CD4-positive, alpha-beta T cell treated with Interleukin-1 beta for 1 hour (primary cell): ENCODE measurements around the gene AGBL4.

ENCODE experiments used
- DNase-seq, 2 donors: peaks; one replicate each; pipeline ENCODE4 v3.0.0-alpha.2; 2020 to 2022

Gene AGBL4

DNA sequence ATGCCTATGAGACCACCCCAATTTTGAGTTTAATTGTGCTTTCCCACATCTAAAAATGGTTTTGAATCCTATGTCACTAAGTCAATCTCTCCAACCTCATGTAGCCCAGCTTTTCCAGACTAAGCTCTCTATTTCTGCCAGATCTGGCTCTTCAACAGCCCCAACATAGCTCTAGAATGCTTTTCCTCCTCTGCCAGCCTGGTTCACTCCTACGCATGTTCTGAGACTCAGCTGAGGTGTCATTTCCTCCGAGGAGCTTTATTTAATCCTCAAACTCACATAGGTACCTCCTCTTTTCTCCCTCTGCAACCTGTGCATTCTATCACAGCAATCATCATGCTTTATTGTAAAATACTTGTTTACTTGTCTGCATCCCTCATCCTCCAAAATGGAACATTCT lies 729.2 kb downstream of the AGBL4 start:
- DNase-seq: no peak

DNA sequence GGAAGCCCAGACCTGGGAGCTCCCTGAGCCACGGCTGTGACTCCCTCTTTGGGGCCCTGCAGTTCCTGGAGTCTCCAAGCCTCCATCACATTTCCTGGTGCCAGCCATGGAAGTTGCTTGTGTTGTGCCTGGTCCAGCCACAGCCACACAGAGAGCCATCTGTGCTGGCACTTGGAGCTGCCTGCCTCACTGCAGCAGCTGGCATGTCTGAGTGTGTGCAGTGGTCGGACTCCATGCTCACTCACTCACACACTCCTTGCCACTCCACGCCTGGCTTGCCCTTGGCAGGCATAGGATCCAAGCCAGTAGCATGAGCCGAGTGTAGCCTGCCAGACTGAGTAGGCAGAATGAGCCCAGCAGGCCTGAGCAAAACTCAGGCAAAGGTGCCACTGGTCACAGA lies 730.7 kb downstream of the AGBL4 start:
- DNase-seq: no peak

DNA sequence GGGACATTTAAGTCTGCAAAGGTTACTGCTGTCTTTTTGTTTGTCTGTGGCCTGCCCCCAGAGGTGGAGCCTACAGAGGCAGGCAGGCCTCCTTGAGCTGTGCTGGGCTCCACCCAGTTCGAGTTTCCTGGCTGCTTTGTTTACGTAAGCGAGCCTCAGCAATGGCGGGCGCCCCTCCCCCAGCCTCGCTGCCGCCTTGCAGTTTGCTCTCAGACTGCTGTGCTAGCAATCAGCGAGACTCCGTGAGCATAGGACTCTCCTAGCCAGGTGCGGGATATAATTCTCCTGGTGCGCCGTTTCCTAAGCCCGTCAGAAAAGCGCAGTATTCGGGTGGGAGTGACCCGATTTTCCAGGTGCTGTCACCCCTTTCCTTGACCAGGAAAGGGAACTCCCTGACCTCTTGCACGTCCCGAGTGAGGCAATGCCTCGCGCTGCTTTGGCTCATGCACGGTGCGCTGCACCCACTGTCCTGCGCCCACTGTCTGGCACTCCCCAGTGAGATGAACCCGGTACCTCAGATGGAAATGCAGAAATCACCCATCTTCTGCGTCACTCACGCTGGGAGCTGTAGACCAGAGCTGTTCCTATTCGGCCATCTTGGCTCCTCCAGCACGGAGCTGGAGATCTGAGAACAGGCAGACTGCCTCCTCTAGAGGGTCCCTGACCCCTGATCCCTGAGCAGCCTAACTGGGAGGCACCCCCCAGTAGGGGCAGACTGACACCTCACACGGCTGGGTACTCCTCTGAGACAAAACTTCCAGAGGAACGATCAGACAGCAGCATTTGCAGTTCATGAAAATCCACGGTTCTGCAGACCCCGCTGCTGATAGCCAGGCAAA lies 766.3 kb downstream of the AGBL4 start:
- DNase-seq: peak in 1 of 2 donors; percentile 8

DNA sequence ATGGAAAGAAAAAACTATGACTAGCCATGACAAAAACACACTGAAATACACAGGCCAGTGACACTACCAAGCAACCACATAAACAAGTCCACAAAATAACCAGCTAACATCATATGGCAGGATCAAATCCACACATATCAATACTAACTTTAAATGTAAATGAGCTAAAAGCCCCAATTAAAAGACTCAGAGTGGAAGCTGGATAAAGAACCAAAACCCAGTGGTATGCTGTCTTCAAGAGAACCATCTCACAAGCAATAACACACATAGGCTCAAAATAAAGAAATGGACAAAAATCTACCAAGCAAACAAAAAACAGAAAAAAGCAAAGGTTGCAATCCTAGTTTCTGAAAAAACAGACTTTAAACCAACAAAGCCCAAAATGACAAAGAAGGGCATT lies 770.8 kb downstream of the AGBL4 start:
- no peak for DNase-seq

DNA sequence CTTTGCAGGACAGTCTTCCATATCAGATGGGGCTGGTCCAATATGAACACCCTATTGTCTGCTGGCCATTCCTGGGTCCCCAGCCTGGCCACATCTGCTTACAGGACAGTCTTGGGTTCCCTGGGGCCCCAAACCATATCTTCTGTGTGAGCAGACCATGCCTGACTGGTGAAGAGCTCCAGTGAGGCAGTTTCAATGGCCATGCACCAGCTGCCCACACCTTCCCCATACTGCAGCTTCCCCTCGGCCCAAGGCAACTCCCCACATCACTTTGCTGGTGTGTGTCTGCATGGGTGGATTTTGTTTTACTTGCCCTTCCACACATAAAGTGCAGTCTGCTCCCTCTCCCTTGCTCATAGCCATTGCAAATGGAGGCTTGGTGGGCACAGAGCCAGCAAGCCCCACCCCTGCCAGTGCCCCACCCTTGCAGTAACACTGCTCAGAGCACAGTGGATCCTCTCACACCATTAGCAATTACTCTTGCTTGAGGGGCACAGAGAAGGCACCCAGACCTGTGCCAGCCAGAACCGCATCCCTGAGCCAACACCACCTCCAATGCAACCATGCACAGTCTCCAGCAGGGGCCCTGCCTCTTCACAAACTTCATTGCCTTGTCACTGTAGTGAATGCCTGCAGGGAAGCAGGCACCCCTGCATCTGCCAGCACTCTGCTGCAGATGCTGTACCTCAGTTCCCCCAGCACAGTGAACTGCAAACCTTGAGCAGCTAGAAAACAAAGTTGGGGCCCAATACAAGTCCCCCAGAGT lies 772.6 kb downstream of the AGBL4 start:
- no peak for DNase-seq

GRCh38 chr1:49240709-49241221 lies 783.0 kb downstream of the AGBL4 start:
- no peak for DNase-seq

DNA sequence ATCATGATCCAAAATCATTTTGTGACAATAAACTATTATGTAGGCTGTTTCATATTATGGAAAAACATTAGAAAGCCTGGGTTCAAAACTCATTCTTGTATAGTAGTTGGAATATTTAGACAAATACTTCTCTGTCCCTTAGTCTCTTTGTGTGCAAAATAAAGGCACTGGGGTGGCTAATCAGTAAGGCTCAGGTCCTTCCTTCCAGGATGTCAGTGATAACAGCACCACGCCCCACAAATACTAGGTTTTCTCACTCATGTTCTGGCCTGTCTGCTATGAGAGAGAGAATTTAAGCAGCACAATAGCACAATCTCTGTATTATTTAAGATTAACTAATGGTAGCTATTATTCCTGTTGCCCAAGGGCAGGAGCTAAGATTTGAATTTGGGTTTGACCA lies 788.8 kb downstream of the AGBL4 start:
- DNase-seq: no peak

DNA sequence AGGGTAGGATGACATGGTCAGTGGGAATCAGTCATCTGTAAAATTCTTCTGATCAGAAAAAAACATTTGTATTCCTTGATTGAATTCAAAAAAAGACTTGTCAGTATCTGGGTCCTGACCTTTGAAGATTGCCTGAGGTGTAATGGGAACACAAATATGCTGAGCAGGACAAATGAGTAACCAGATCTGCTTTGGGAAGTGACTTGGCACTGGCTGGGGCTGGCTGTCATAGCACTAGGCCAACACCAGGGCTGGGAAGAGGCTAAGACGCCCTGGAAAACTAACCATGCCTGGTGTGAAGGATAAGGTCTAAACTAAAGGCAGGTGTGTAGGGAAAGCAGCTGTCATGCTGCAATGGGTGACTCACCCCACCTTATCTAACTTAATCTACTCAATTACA lies 794.2 kb downstream of the AGBL4 start:
- no peak for DNase-seq

GRCh38 chr1:49226758-49227157 lies 797.0 kb downstream of the AGBL4 start:
- DNase-seq: no peak

- no peak for DNase-seq
Measured at GRCh38 chr1:49225464-49225863, 798.3 kb downstream of the AGBL4 start.

- no peak for DNase-seq
Measured at GRCh38 chr1:49213301-49213700, 810.5 kb downstream of the AGBL4 start.

- no peak for DNase-seq
Measured at GRCh38 chr1:49208712-49209111, 815.0 kb downstream of the AGBL4 start.

GRCh38 chr1:49204720-49205119 lies 819.0 kb downstream of the AGBL4 start:
- no peak for DNase-seq

DNA sequence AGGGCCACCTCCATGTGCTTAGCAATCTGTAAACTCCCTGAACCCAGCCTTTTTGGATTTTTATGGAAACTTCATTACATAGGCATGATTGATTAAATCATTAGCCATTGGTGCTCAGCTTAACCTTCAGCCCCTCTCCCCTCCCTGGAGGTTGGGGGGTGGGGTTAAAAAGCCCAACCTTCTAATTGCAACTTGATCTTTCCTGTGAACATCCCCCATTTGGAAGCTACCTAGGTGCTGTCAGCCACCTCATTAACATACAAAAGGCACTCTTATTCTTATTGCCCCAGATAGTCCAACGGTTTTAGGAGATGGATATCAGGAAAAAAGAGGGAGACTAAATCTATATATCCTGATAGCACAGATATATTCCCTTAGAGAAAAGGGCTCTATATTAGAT lies 823.0 kb downstream of the AGBL4 start:
- DNase-seq: no peak

GRCh38 chr1:49199564-49199963 lies 824.2 kb downstream of the AGBL4 start:
- no peak for DNase-seq

DNA sequence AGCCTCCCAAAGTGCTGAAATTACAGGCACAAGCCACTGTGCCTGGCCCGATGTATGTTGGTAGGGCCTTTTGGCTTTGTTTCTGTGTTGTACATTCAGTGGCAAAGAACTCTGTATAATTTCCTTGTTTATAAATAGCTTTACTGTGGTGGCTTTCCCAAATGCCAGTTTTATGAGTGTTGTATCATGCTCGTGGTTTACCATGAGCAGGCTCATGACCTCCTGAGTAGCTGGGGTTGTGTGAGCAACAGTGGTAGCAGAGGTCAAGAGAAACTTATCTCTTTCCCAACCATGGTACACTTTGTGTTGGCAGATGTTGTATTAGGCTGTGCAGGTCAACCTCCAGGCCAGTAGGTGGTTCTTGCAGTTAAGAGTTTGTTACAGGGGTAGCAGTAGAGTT lies 826.7 kb downstream of the AGBL4 start:
- DNase-seq: no peak

DNA sequence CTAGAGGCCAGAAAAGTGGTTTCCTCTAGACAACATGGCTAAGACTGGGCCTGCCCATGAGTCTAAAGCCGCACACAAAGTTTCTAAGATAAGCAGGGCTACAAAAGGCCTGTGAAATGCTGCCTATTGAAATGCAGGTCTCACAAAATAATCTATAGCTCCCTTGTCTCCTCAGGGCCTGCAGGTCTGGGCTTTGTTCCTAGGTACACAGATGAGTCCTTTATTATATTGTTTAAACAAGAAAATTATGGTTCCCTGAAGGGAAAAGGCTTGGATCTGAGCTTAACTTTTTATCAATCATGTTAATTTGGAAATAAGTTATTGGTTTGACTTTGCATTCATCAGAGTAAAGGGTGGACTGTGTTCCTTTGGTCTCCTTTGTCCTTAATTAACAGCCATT lies 833.6 kb downstream of the AGBL4 start:
- no peak for DNase-seq

DNA sequence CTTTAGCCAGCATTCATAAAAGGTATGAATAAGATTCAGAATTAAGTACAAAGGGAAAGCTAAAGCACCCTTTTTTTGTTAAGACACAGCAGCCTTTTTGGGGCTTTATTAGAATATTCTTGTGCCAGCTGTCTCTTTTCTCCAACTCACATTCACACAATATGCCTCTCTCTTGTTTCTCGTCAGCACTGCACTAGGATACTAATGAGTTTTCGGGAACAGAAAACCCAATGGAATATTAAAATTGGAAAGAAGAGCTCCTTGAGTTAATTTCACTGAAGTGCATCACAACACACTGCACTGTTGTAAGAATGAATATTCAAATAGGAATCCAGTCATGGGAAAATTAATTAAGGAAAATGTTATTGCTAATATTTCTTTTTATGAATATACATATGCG lies 836.7 kb downstream of the AGBL4 start:
- DNase-seq: no peak

DNA sequence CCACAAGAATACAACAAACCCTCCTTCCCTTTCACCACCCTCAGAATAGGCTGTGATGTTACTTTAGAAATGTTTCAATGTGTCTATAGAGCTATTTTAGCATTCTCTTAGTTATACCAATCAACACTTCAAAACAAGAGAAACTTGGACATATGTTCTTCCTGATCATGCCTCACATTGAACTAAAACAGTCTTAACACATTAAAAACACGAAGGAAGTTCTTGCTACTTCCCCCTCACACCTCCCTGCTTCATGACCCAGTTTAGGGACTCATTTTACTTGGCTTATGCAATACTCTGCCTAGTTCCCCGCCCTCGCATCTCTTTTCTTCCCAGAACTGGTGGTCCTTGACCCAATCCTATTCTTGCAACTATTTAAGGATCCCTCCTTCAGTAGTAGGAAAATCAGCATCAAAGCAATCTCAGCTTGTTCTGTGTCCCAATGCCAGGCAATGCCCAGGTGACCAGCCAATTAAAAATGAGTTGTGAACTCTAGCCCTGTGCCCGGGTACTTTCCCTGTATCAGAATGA lies 838.2 kb downstream of the AGBL4 start:
- DNase-seq: no peak

DNA sequence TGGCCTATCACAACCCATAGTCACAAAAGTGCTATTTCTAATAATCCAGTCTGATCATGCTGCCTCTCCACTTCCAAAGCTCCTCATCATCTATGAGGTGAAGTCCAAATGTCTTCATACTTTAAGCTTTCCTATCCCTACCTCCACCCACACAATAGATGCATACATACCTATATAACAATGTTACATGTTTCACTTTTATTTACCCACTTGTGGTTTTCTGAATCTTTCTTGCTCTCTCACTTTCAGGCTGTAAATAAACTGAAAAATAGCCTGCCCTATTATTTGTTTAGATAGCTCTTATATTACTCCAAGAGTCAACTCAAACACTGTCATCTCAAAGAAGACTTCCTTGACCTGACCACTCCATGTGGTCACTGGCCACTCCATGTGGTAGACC lies 840.3 kb downstream of the AGBL4 start:
- no peak for DNase-seq

DNA sequence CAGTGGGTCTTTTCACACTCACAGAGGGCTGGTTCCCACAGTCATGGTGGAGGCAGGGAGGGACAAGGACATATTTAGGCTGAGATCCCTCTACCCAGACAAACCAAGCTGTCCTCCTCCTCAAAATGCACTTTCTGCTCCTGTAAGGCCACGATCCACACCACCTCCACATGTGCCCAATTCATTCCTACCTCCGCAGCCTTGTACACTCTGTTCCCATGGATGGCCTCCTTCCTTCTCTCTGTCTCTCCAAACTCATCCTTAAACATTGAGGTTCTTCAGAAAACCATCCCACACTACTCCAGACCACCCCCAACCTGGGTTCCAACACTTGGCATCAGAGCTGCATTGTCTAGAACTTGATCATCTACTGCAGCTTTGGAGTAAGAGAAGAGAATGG lies 842.7 kb downstream of the AGBL4 start:
- no peak for DNase-seq

GRCh38 chr1:49171941-49172593 lies 851.7 kb downstream of the AGBL4 start:
- no peak for DNase-seq

DNA sequence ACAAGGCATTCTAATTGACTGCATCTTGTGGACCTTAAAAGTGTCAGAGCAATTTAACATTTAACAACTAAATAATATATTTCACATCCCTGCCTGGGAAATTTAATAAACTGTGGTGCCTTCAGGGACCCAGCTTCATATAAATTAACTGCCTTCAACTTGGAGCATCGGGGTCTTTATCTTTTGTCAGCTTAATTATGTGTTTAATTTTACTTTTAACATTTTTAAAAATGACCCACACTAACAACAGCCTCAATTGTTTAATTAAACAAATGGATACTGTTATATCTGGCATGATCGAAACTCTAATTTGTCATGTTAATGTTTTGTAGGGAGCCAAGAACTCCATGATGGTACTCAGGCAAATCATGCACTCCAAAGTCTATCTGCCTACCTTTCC lies 857.7 kb downstream of the AGBL4 start:
- DNase-seq: no peak
